GM18951 (cell line): ENCODE data around the gene ULK3.

Source experiments
- POLR2A ChIP-seq: IDR thresholded peaks from 4 replicates; pipeline ENCODE4 v1.6.1; 2011; ENCODE audit warnings: mild to moderate bottlenecking; ENCODE audit not compliant: insufficient read length, insufficient read depth; ENCODE audit errors: extremely low read depth
- in situ Hi-C: fragments of 300-500 bp; cut with MboI; formaldehyde crosslinking; loops from one replicate; pipeline ENCODE4 v1.12.0; 2022; ENCODE audit warnings: low sequenced_read_pairs, mixed read lengths, inconsistent platforms; ENCODE audit not compliant: unreplicated experiment

Gene ULK3

GRCh38 chr15:74841891-74842373 lies 1.0 kb downstream of the ULK3 start:
- in situ Hi-C loops: loop anchor here (10.0 kb wide), 1 partner anchor 53 kb away; the partner anchor contains the start of gene MPI
- no peak for TF ChIP-seq POLR2A

DNA sequence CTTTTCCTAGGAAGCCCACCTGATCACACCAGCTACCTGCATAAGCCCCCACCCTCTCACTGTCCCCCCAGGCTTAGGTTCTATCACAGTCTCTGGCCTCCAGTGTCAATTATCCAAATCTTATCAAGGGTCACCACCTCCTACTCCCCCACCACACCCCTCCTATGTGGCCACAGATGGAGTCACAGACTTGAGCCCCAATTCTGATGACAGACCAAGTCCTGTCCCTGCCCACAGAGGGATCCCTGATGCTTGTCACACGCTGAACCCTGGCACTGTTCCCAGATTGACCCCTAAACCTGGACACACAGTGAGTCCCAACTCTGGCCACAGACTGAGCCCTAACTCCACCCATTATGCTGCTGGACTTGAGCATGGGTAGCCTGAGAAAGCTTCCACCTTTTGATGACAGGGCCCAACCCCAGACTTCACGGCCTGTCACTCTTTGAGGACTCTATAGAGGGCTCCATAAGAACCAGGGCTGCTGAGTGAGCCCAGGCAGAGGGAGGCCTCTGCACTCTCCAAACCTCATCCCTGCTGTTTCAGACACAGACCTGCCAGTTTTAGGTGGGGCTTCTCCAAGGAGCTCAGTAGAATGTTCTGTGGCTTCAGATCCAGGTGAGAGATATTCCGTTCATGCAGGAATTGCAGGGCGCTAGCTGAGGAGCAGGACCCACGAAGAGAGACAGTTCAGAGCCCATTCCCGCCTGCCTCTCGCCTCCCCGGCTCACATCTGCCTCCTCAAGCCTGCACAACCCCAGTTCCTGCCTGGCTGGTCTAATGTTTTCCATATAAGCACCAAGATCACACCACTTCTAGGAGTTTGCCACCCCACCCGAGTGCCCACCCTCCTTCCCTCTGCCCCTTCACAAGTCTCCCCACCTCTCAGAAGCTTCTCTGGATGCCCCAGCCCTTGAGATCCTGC lies 1.8 kb downstream of the ULK3 start:
- no peak for TF ChIP-seq POLR2A
- in situ Hi-C loops: loop anchor here (10.0 kb wide), 1 partner anchor 54 kb away; the partner anchor contains the start of gene MPI

DNA sequence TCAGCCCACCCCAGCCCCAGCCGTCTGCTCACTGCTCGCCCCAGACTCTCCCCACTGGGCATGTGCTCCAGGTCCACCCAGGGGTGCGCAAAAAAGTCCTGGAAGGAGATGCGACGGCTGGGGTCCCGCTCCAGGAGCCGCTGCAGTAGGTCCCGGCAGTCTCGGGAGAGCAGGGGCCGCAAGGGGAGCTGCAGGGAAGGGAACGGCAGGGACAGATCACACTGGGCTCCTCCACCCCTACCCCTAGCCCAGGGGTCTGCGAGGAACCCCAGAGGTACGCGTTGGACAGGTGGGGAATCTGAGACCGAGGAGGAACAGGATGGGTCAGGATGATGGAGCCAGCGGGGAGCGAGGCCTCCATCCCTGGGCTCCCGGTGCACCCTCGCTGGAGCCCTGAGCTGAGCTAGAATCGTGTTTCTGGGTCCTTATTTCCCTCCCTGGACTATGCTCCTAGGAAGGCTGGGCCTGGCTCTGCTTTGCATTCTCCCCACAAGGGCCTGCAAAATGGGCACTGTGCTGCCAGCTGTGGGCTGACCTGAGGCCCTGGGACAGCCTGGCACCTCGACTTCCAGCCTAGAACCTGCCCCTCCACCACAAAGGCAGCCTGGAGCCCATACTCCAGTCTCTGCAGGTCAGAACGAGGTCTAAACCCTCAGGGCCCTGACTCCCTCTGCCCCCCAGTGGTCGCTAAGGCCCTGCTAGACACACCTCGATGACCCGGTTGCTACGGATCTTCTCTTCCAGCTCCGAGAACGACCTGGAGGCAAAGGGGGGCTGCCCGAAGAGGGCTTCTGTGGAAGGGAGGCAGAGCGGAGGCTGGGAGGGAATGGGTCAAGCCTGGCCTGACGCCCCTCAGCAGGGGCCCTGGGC lies 3.2 kb downstream of the ULK3 start:
- in situ Hi-C loops: loop anchor here (10.0 kb wide), 1 partner anchor 55 kb away; the partner anchor contains the start of gene MPI

DNA sequence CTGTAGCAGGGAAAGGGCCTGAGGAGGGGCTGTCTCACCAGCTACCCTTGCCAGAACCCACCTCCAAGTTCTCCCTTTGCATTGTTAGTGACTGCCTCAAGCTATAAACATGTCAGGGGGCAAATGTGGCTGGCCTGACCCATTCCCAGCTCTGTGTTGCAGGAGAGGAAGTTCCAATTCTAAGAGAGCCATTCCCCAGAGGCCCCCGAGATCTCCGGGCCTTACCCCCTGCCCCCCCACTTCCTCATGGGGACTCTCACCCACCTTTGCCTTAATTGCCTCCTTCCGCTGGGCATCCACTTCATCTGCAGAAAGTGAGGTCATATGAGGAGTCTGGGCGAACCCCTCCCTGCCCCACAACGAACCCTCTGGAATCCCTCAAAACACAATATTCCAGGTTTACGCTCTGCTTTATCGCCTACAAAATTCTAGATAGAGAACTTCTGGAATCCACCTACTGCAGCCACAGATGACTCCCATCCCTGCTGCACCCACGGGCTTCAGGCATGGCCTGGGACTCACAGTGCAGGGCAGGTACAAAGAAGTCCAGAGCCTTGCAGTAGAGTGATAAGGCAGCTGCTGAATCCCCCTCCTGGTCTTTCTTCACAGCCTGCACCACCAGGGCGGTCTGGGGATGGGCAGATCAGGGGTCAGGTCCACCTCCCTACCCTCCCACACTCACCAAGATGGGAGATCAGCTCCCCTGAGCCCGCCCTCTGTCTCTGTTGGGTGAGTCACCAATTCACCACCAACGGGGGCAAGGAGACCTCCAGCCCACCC lies 4.0 kb downstream of the ULK3 start:
- in situ Hi-C loops: no loop called here
- no peak for TF ChIP-seq POLR2A

More for the DNA sequence above, 3.2 kb downstream of the ULK3 start:
- TF ChIP-seq POLR2A: no peak

GRCh38 chr15:74838137-74838516 lies 4.8 kb downstream of the ULK3 start:
- in situ Hi-C loops: no loop called here
- TF ChIP-seq POLR2A: no peak

DNA sequence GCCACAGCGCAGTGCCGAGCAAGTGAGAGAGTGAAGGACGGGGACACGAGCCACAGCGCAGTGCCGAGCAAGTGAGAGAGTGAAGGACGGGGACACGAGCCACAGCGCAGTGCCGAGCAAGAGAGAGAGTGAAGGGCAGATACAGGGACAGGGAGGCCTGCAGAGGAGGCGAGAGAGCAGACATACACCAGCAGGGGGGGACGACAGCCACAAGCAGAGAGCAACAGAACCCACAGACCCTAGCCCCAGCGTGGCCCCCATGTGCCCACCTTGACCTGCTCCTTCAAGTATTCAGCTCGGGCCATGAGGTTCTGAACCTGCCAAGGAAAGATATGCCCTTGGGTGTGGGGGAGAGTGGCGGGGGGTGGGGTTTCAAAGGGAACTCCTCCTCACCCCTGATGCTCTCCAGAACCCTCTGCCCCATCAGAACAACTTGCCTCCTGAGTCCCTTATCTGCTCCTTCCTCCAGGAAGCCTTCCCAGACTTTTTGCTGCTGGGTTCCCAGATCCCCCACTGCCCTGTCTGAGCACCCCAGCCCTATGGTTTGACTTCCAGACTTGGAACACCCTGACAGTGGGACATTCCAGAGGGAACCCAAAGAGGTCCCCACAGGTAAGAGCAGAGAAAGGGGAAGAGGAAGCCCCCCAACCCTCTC lies 5.3 kb downstream of the ULK3 start:
- TF ChIP-seq POLR2A: no peak
- in situ Hi-C loops: no loop called here

- TF ChIP-seq POLR2A: no peak
- in situ Hi-C loops: no loop called here
These were observed 6.1 kb downstream of the ULK3 start for GRCh38 chr15:74836846-74837245.

- in situ Hi-C loops: no loop called here
- no peak for TF ChIP-seq POLR2A
These were observed 7.6 kb downstream of the ULK3 start for GRCh38 chr15:74835312-74835823.

- in situ Hi-C loops: no loop called here
- TF ChIP-seq POLR2A: no peak
These were observed 9.4 kb downstream of the ULK3 start for GRCh38 chr15:74833376-74834107.

DNA sequence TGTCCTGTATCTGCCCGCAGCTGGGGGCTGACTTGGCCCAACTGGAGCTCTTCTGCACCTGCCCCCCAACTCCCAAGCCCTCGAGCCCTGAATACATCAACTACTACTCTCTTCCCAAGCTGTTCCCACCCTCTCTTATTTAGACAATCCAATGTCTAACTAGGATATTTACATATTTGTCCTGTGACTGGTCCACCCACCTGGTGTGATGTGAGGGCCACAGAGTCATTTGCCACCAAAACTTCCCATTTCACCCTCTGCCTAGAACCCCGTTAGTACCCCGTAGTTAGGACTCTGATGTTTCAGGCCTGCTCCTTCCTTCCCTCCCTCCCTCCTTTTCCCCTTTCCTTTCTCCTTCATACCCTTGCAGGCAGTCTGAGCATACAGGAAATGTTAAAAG lies 10.1 kb downstream of the ULK3 start:
- TF ChIP-seq POLR2A: no peak
- in situ Hi-C loops: no loop called here

GRCh38 chr15:74831813-74832495 lies 11.0 kb downstream of the ULK3 start:
- in situ Hi-C loops: no loop called here
- TF ChIP-seq POLR2A: no peak
